Lower lobe of right lung (tissue), 2 donors: ENCODE measurements around the gene ZMIZ1. TPM values are rescaled to one million over a fixed set of nuclear protein-coding genes. Genes with fewer than 3 reads are reported as not detected.

Experiments
- ATAC-seq, 2 donors: fragments of 200-7000 bp; cut with Tn5 transposase; one replicate each; pipeline ENCODE4 v1.9.1; 2020 to 2022; ENCODE audit warnings: mild to moderate bottlenecking in 2 of 2, moderate library complexity in 2 of 2
- DNase-seq: peaks from one replicate; pipeline ENCODE4 v3.0.0-alpha.2; 2020
- H3K27ac ChIP-seq: fragments of 200-600 bp; one replicate; pipeline ENCODE4 v1.8.0; 2022
- H3K27me3 ChIP-seq: fragments of 200-600 bp; one replicate; pipeline ENCODE4 v1.8.0; 2022; ENCODE audit warnings: low read depth
- H3K36me3 ChIP-seq: fragments of 200-600 bp; one replicate; pipeline ENCODE4 v1.8.0; 2022; ENCODE audit warnings: mild to moderate bottlenecking
- H3K4me1 ChIP-seq: fragments of 200-600 bp; one replicate; pipeline ENCODE4 v1.8.0; 2022
- H3K4me3 ChIP-seq: fragments of 200-600 bp; one replicate; pipeline ENCODE4 v1.8.0; 2022; ENCODE audit warnings: mild to moderate bottlenecking
- H3K9me3 ChIP-seq: fragments of 200-600 bp; one replicate; pipeline ENCODE4 v1.8.0; 2022
- intact Hi-C: fragments of 100-400 bp; cut with DNase I; formaldehyde crosslinking; loops from one replicate; pipeline ENCODE4 v1.11.0; 2022
- total RNA-seq: library from RNA; stranded (reverse); fragmentation: NEBNext Ultra II Directional; extraction: Animal tissue kit (Norgen Biotek cat#: 25700); gene quantifications from one replicate; pipeline ENCODE4 v1.2.1, GENCODE V29; 2021
- TF ChIP-seq, protein P1 (sequence below): fragments of 200-600 bp; IDR thresholded peaks from one replicate; pipeline ENCODE4 v1.8.0; 2022; ENCODE audit warnings: antibody characterized with exemption, mild to moderate bottlenecking
- donor health status: DM: no; HTN: yes; CAD: no; lungs with severe emphysema.

Gene ZMIZ1
- total RNA-seq, 1 donor from 2014 or later: 102 TPM

GRCh38 chr10:79245539-79246208 is 176.9 kb downstream of the ZMIZ1 start:
- H3K36me3 ChIP-seq: no peaks in the 10 kb centered on the region
- H3K4me1 ChIP-seq: peaks cover 87% of the 10 kb centered on the region
- ATAC-seq: no peak
- TF ChIP-seq, protein P1, sequence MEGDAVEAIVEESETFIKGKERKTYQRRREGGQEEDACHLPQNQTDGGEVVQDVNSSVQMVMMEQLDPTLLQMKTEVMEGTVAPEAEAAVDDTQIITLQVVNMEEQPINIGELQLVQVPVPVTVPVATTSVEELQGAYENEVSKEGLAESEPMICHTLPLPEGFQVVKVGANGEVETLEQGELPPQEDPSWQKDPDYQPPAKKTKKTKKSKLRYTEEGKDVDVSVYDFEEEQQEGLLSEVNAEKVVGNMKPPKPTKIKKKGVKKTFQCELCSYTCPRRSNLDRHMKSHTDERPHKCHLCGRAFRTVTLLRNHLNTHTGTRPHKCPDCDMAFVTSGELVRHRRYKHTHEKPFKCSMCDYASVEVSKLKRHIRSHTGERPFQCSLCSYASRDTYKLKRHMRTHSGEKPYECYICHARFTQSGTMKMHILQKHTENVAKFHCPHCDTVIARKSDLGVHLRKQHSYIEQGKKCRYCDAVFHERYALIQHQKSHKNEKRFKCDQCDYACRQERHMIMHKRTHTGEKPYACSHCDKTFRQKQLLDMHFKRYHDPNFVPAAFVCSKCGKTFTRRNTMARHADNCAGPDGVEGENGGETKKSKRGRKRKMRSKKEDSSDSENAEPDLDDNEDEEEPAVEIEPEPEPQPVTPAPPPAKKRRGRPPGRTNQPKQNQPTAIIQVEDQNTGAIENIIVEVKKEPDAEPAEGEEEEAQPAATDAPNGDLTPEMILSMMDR: no peak
- intact Hi-C loops: no loop called here
- peak overlapping the region; percentile 73 for H3K27ac ChIP-seq
- no peaks in the 10 kb centered on the region for H3K27me3 ChIP-seq
- no peak for DNase-seq
- no peaks in the 10 kb centered on the region for H3K9me3 ChIP-seq
- H3K4me3 ChIP-seq: peak overlapping the region; percentile 54

DNA sequence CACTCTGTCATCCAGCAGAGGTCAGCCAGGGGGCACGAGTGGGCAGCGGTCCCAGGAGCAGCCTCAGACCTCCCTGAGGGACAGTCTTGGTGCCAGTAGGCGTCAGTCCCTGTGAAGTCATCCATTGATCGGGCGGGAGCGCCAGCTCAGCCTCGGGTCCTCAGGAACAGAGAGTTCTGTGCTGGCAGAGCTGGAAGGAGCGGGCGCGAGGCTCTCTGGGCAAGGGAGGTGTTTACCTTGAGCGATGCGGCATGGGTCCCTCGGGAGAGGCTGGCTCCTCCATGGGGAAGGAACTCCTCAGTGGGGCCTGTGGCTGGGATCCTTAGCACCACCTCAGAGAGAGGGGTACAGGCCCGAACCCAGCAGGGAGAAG is 177.4 kb downstream of the ZMIZ1 start:
- TF ChIP-seq, protein P1: no peak
- ATAC-seq: peak in 1 of 2 donors; percentile 3
- Histone ChIP-seq H3K4me1 (peaks cover 87% of the 10 kb centered on the region), H3K4me3 (no peak overlapping the region), H3K27me3 (no peaks in the 10 kb centered on the region), H3K27ac (peak overlapping the region; percentile 73), H3K36me3 (no peaks in the 10 kb centered on the region), H3K9me3 (no peaks in the 10 kb centered on the region)
- no peak for DNase-seq
- intact Hi-C loops: no loop called here

DNA sequence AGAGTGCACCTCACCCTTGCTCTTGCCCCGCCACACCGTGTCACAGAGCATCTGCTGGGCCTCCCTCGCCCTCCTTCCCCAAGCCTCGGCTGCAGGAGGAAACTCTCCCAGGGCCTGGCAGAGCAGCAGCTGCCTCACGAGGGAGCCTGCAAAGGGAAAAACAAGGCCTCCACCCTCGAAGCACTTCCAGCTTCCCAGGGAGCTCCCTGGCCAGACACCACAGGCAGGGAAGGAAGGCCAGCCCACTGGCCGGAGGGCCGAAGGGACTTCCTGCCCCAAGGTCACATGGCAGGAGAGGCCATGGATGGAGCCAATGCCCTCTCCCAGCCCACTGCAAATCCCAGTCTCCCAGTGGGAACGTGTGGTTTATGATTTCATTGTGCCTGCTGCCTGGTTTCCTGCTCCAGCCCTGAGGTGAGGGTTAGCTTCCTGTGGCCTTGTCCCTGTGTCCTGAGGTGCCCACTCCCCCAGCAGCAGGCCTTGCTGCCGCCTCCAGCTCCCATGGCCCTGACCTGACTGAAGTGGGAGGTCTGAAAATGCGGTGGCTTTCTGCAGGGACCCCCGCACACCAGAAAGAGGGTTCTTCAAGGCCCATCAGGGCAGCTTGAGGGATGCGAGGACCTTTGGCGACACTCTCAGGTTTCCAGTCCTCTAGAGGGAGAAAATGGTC is 178.0 kb downstream of the ZMIZ1 start:
- intact Hi-C loops: no loop called here
- H3K4me1 ChIP-seq: peaks cover 87% of the 10 kb centered on the region
- peak overlapping the region; percentile 73 for H3K27ac ChIP-seq
- ATAC-seq (peak; percentile 1 to 5), DNase-seq (peak; percentile 60)
- H3K27me3 ChIP-seq: no peaks in the 10 kb centered on the region
- TF ChIP-seq, protein P1: no peak
- H3K4me3 ChIP-seq: peak overlapping the region; percentile 2
- H3K9me3 ChIP-seq: no peaks in the 10 kb centered on the region
- no peaks in the 10 kb centered on the region for H3K36me3 ChIP-seq

DNA sequence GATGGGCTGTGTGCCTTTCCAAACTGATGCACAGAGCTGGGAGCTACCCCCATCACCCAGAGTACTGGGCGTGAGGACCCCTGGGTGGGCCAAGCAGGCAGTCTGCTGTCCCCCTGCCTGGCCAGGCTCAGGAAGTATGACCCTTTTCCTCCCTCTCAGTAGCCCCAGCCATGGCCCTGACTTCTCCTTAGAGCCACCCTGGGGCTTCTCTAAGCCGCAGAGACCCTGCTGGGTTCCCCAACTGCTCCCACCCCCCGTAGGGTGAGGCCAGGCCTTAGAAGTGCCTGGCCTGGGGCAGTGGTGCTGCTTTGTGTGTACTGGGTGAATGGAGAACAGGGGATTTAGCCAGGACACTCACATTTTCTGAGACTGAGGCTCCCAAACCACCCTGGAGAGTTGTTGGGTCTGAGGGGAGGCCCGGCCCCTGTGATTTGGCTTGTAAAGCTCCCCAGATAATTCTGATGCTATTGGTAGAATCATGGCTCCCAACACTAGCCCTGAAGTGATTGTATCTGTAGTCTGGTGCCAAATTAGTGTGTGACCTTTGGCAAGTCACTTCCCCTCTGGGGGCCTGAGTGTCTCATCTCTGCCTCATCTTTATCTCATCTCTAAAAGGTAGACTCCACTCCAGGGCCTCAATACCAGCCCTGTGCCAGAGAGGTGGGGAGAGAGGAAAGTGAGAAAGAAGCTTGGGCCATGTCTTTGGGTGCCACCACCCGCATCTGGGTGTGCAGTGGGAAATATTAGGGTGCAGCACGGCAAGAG is 178.8 kb downstream of the ZMIZ1 start:
- DNase-seq (no peak), ATAC-seq (no peak)
- Histone ChIP-seq H3K27me3 (no peaks in the 10 kb centered on the region), H3K9me3 (no peaks in the 10 kb centered on the region), H3K4me3 (no peak overlapping the region), H3K4me1 (peaks cover 89% of the 10 kb centered on the region), H3K36me3 (no peaks in the 10 kb centered on the region), H3K27ac (peak overlapping the region; percentile 73)
- TF ChIP-seq, protein P1: no peak
- intact Hi-C loops: no loop called here

DNA sequence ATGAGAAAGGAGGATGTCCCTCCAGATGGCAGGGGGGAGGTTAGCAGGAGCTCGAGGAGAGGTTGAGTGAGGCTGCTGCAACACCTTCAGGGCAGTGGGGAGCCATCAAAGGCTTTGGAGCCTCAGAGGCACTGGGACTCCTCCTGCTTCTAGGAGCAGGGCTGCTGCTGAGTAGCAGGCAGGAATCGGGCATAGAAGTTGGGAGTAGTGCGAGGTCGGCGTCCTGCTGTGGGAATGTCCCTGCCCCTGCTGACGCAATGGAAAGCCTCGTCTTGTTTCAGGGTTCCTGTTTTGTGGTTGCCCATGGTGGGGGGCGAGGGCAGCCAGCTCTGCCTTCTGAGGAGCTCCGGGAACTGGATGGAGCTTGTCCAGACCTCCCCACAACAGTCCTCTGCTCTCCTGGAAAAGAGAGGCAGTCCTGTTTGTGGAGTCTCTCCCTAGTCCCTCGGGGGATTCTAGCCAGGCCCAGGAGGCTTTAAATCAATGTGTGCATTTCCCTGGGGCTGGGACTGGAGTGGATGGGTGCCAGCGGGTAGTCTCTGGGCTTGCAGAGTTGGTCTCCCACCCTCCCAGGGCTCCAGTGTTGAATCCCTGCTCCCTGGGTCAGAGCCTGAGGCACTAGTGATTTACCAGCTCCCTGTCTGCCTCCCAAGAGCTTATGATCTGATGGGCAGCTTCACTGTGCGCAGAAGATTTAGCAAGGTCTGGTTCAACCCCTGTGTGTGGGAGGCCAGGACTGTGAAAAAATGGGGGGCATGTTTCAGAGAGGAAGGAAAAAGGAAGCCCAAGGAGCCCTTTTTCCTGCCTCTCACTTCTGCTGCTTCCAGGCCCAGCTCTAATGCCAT is 179.8 kb downstream of the ZMIZ1 start:
- DNase-seq (peak; percentile 77), ATAC-seq (peak; percentile 12 to 24)
- TF ChIP-seq, protein P1: no peak
- Histone ChIP-seq H3K27me3 (no peaks in the 10 kb centered on the region), H3K4me3 (no peak overlapping the region), H3K36me3 (no peaks in the 10 kb centered on the region), H3K27ac (peak overlapping the region; percentile 73), H3K9me3 (no peaks in the 10 kb centered on the region), H3K4me1 (peaks cover 99% of the 10 kb centered on the region)
- intact Hi-C loops: no loop called here
